Measurements from ENCODE around the gene TSSK6.

GRCh38 chr19:19541616-19542015, 26.3 kb upstream of the TSSK6 start:
- no peak for TF ChIP-seq EP300 (IDR thresholded peaks at IDR 0.05; ENCODE audit: low read depth)
- no peak for TF ChIP-seq CTCF (IDR thresholded peaks at IDR 0.05)
- TF ChIP-seq POLR2AphosphoS5 (IDR thresholded peaks at IDR 0.05), result no peak
